PC-9 (cell line): ENCODE data around the gene ZNF480. TPM values are rescaled to one million over a fixed set of nuclear protein-coding genes. Genes with fewer than 3 reads are reported as not detected.

Experiments
- BruUV-seq: library from RNA; stranded (reverse); fragments of 400-500 nt; replicated peaks from 2 replicates; lab custom pipeline; 2021; lab: Mats Ljungman, UMichigan
- CTCF ChIA-PET: fragments of 300-600 bp; sonication (Branson Sonifier 250); formaldehyde crosslinking; loops from one replicate; lab custom pipeline; 2022; ENCODE audit warnings: antibody characterized with exemption; lab: Charles Lee
- POLR2A ChIA-PET: fragments of 300-600 bp; sonication (Branson Sonifier 250); formaldehyde crosslinking; loops from one replicate; lab custom pipeline; 2022; ENCODE audit warnings: antibody characterized with exemption; ENCODE audit not compliant: unreplicated experiment; lab: Charles Lee
- DNase-seq, 2 experiments: peaks; one replicate each; pipeline versions ENCODE4 v3.0.0 to v3.0.0-alpha.2; 2015 to 2022; ENCODE audit warnings: mixed read lengths in 1 of 2
- H2AFZ ChIP-seq: fragments of 200-600 bp; sonication (generic); 2 replicates; pipeline ENCODE4 v1.8.1; 2017; ENCODE audit warnings: antibody characterized with exemption
- H3F3A ChIP-seq: fragments of 200-600 bp; sonication (generic); 2 replicates; pipeline ENCODE4 v1.8.1; 2017; ENCODE audit warnings: antibody characterized with exemption, mild to moderate bottlenecking, low read depth; ENCODE audit not compliant: insufficient read depth
- H3K27ac ChIP-seq: fragments of 200-600 bp; sonication (generic); 2 replicates; pipeline ENCODE4 v1.6.1; 2016; ENCODE audit warnings: mixed run types
- H3K27me3 ChIP-seq: fragments of 200-600 bp; sonication (generic); 2 replicates; pipeline ENCODE4 v1.6.1; 2016; ENCODE audit warnings: low read depth, mixed run types; ENCODE audit not compliant: insufficient read depth
- H3K36me3 ChIP-seq: fragments of 200-600 bp; sonication (generic); 2 replicates; pipeline ENCODE4 v1.6.1; 2016; ENCODE audit warnings: low read depth, mixed run types
- H3K4me1 ChIP-seq: fragments of 200-600 bp; sonication (generic); replicated peaks from 2 replicates; pipeline ENCODE4 v1.6.1; 2016; ENCODE audit warnings: mixed run types; ENCODE audit not compliant: insufficient read depth
- H3K4me2 ChIP-seq: fragments of 200-600 bp; sonication (generic); 2 replicates; pipeline ENCODE4 v1.6.1; 2017; ENCODE audit warnings: mixed run types
- H3K4me3 ChIP-seq: fragments of 200-600 bp; sonication (generic); 2 replicates; pipeline ENCODE4 v1.6.1; 2016; ENCODE audit warnings: mixed run types
- H3K79me2 ChIP-seq: fragments of 200-600 bp; sonication (generic); 2 replicates; pipeline ENCODE4 v1.6.1; 2017; ENCODE audit warnings: low read depth, mixed run types
- H3K9me2 ChIP-seq: fragments of 200-600 bp; sonication (generic); 2 replicates; pipeline ENCODE4 v1.8.1; 2017; ENCODE audit warnings: mild to moderate bottlenecking; ENCODE audit not compliant: insufficient read depth
- H3K9me3 ChIP-seq: fragments of 200-600 bp; sonication (generic); 2 replicates; pipeline ENCODE4 v1.8.1; 2016; ENCODE audit warnings: low read depth; ENCODE audit not compliant: insufficient read depth
- H4K20me1 ChIP-seq: fragments of 200-600 bp; sonication (generic); 2 replicates; pipeline ENCODE4 v1.8.1; 2017; ENCODE audit not compliant: insufficient read depth
- EZH2 ChIP-seq: fragments of 200-600 bp; sonication (generic); IDR thresholded peaks from 2 replicates; pipeline ENCODE4 v1.8.0; 2017; ENCODE audit warnings: antibody characterized with exemption, low read depth
- intact Hi-C: fragments of 100-400 bp; cut with micrococcal nuclease; formaldehyde crosslinking; loops from one replicate; pipeline ENCODE4 v1.10.0; 2022; ENCODE audit not compliant: unreplicated experiment
- total RNA-seq: library from RNA; stranded (reverse); gene quantifications from 2 replicates; pipeline ENCODE4 v1.2.3, GENCODE V29; 2021
- TF ChIP-seq, protein P1 (sequence below): fragments of 200-600 bp; sonication (generic); conservative IDR thresholded peaks from 2 replicates; pipeline ENCODE4 v1.6.1; 2017; ENCODE audit warnings: mixed run types, antibody characterized with exemption, mild to moderate bottlenecking, moderate library complexity

The ZNF480 gene
- total RNA-seq, 1 experiment from 2014 or later, result 10.2 TPM

DNA sequence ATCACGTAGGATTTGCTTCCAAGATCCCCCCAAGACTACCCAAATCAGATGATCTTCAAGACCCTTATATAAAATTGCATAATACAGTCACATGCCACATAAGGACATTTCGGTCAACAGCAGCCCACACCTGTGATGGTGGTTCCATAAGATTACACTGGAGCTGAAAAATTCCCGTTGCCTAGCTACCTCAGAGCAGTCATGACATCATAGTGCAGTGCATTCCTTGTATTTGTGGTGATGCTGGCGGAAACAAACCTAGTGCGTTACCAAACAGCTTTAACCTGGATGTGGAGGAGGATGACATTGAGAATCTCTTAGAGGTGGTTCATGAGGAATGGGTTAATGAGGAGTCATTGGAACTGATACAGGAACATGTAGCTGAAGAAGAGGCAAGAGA is 22.8 kb upstream of the ZNF480 start:
- 0 out of 2 replicates have a peak, but pooled peaks cover under 1% of the 10 kb centered on the region for H3K4me1 ChIP-seq
- H3K36me3 ChIP-seq, result peaks cover 61% of the 10 kb centered on the region
- H3K9me2 ChIP-seq, result no peaks in the 10 kb centered on the region
- no peaks in the 10 kb centered on the region for H4K20me1 ChIP-seq
- no peak overlapping the region for H2AFZ ChIP-seq
- no peak for DNase-seq
- H3F3A ChIP-seq, result no peaks in the 10 kb centered on the region
- no peak overlapping the region for H3K27ac ChIP-seq
- peaks cover 92% of the 10 kb centered on the region for H3K79me2 ChIP-seq
- intact Hi-C loops, result no loop called here
- H3K9me3 ChIP-seq, result peaks cover 52% of the 10 kb centered on the region
- ChIA-PET CTCF (no interaction called here), POLR2A (interaction anchor here (0.7 kb wide), 1 partner anchor 902 kb away, joined by 3 read pairs; no protein-coding TSS in a partner anchor)
- no peaks in the 10 kb centered on the region for H3K27me3 ChIP-seq
- no TSS peak for BruUV-seq
- no peak overlapping the region for H3K4me3 ChIP-seq
- no peak overlapping the region for H3K4me2 ChIP-seq
- TF ChIP-seq, protein P1, sequence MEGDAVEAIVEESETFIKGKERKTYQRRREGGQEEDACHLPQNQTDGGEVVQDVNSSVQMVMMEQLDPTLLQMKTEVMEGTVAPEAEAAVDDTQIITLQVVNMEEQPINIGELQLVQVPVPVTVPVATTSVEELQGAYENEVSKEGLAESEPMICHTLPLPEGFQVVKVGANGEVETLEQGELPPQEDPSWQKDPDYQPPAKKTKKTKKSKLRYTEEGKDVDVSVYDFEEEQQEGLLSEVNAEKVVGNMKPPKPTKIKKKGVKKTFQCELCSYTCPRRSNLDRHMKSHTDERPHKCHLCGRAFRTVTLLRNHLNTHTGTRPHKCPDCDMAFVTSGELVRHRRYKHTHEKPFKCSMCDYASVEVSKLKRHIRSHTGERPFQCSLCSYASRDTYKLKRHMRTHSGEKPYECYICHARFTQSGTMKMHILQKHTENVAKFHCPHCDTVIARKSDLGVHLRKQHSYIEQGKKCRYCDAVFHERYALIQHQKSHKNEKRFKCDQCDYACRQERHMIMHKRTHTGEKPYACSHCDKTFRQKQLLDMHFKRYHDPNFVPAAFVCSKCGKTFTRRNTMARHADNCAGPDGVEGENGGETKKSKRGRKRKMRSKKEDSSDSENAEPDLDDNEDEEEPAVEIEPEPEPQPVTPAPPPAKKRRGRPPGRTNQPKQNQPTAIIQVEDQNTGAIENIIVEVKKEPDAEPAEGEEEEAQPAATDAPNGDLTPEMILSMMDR, result no peak

DNA sequence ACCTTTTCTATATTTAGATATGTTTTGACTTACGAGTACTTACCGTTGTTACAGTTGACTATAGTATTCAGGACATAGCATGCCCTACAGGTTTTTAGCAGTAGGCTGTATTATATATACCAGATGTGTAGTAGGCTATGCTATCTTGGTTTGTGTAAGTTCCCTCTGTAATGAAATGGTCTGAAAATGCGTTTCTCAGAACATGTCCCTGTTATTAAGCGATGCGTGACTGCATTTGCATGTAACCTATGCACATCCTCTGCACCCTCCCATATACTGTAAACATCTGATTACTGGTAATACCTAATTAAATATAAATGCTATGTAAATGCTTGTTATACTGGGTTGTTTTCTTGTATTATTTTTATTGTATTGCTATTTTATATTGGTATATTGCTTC is 21.0 kb upstream of the ZNF480 start:
- no peak for DNase-seq
- Histone ChIP-seq H3K4me2 (no peak overlapping the region), H3K9me2 (no peaks in the 10 kb centered on the region), H3K27ac (no peak overlapping the region), H2AFZ (no peak overlapping the region), H3K27me3 (no peaks in the 10 kb centered on the region), H3K4me1 (no peaks in the 10 kb centered on the region), H3K36me3 (peaks cover 66% of the 10 kb centered on the region), H3K4me3 (no peak overlapping the region), H3F3A (no peaks in the 10 kb centered on the region; the same call in 1 of the 2 replicates), H3K9me3 (peaks cover 60% of the 10 kb centered on the region), H4K20me1 (no peaks in the 10 kb centered on the region), H3K79me2 (peaks cover 91% of the 10 kb centered on the region)
- ChIA-PET POLR2A (no interaction called here), CTCF (no interaction called here)
- BruUV-seq, result no TSS peak
- TF ChIP-seq EZH2, result no peak
- TF ChIP-seq, protein P1, result no peak
- intact Hi-C loops, result no loop called here

DNA sequence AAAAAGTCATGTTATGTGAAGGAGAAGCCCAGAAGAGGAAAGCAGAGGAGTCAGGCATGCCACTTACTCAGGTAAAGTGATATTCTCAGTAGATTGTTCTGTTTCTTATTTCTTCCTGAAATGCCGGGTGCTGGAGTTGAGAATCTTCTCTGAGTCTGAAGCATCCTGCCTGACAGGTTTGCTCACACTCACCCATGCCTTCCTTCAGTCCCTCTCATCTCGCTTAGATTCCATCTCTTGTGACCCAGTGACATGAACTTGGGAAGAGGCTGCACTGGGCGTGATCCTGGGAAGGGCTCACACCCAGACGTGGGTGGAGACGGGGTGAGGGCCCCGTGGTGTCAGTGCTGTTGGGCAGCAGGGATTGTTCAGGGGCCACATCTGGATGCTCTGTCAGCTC is 19.5 kb upstream of the ZNF480 start:
- no peaks in the 10 kb centered on the region; the same call in 1 of the 2 replicates for H3F3A ChIP-seq
- H4K20me1 ChIP-seq, result no peaks in the 10 kb centered on the region
- no peaks in the 10 kb centered on the region for H3K9me2 ChIP-seq
- no peak for DNase-seq
- no peaks in the 10 kb centered on the region for H3K4me1 ChIP-seq
- no peak overlapping the region for H3K27ac ChIP-seq
- no TSS peak for BruUV-seq
- no peak overlapping the region for H3K4me3 ChIP-seq
- POLR2A ChIA-PET, result no interaction called here
- no peak overlapping the region for H2AFZ ChIP-seq
- TF ChIP-seq EZH2, result no peak
- TF ChIP-seq, protein P1, result no peak
- intact Hi-C loops, result no loop called here
- no peaks in the 10 kb centered on the region for H3K27me3 ChIP-seq
- CTCF ChIA-PET, result no interaction called here
- H3K79me2 ChIP-seq, result peaks cover 80% of the 10 kb centered on the region
- H3K36me3 ChIP-seq, result peaks cover 66% of the 10 kb centered on the region
- no peak overlapping the region for H3K4me2 ChIP-seq
- H3K9me3 ChIP-seq, result peaks cover 54% of the 10 kb centered on the region
